GM15510 (cell line): ENCODE data around the gene MGAT4C.

ENCODE experiments used
- POLR2A ChIP-seq: IDR thresholded peaks from 3 replicates; pipeline ENCODE4 v1.6.1; 2011; ENCODE audit warnings: borderline replicate concordance; ENCODE audit not compliant: insufficient read length; ENCODE audit errors: extremely low read depth

Gene MGAT4C

DNA sequence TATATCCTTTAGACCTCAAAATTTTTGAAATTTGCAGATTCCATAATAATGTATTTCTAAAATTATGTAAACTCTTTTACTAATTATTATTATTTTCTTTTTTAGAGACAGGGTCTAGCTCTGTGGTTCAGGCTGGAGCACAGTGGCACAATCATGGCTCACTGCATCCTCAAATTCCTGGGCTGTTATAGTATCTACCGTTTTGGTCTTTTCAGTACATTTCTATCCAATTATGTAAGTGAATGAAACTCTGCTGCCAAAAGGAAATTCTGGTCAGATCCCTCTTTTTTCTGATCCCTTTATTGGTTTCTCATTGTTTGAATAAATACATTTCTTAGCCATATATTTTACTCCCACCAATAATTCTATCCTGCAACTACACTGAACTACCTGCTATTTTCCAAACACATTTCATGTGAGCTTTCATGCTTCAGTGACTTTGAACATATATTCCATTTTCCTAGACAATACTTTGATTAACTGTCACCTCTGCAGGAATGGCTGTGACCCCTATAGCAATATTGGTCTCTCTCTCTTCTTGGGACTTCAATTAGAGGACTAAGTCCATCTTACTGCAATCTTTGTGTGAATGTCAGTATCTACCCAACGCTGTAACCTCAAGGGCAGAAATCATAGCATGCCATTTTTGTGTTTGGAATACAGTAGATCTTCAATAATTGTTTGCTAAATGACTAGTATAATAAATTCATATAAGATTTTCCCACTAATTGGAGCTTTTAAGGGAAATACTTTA is 198.9 kb downstream of the MGAT4C start:
- no peak for TF ChIP-seq POLR2A

DNA sequence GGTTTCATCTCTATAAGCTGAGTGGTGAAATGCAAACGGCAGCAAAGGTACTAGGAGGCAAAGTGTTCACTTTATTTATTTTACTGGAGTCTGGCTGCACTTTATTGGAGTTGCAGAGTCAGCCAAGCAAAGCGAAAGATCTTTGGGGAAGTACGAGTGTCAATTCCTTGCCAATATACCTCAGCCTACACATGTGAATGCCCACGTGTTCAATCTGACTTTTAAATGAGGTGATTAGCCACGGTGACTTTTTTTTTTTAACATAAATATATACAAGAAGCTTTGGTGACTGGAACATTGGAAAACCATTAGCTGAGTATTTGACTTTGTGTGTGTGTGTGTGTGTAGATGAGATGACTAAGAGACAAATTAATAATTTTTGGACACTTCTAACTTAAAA is 203.3 kb downstream of the MGAT4C start:
- TF ChIP-seq POLR2A: no peak

DNA sequence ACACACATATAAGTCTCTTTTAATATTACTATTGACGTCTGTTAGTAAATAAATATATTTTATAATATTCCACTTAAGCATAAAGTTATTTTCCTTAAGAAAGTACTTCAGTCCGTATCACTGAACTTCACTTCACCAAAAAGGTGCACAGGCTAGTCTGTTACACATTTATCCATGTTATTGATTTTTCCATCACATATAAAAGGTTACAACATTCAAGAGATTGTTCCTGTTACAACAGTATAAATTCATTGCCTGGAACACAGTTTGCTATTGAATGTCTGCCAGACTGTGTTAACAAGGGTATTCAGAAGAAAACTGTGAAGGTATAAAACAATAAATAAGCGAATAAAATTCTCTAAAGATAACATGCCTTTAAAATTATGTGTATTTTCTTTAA is 206.2 kb downstream of the MGAT4C start:
- no peak for TF ChIP-seq POLR2A

DNA sequence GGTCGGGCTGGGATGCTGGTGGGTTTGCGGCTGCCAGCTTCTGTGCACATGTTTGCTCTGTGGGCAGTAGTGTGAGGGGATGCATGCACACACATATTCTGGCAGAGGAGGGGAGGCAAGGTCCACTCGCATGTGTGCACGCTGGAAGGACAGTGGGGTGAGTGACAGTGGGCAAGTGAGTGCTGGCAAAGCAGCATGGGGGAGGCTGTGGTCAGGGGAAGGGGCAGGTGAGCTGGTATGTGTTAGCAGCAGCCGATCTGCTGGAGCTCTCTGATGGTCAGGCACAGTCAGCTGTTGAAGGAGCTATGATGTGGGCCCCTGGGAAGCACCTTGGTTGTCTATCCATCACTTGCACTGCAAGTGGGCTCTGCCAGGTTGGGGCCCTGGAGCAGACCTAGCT is 211.8 kb downstream of the MGAT4C start:
- TF ChIP-seq POLR2A: no peak

DNA sequence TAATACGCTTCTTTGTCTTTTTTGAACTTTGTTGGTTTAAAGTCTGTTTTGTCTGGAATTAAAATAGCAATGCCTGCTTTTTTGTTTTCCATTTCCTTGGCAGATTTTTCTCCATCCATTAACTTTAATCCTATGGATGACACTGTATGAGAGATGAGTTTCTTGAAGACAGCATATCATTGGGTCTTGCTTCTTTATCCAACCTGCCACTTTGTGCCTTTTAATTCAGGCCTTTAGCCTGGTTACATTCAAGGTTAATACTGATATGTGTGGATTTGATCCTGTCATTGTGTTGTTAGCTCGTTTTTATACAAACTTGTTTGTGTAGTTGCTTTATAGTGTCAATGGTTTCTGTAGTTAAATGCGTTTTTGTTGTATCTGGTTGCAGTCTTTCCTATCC is 214.1 kb downstream of the MGAT4C start:
- TF ChIP-seq POLR2A: no peak

DNA sequence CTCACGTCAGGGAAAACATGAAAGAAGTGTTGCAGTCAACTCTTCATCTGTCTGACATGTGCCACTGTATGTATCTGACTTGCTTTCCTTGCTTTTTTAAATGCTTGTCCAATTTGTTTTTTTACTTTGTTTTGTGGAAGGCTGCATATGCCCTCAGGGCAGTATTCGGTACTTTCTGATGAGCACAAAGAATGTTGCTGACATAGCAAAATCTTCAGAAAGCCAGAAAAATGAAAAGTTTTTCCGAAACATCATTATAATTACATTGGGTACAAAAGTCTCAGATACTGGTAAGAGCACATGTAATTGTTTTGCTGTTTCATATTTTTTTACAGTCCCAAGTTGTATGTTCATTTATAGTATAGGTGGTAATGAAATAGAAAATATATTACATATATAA is 237.8 kb downstream of the MGAT4C start:
- no peak for TF ChIP-seq POLR2A

DNA sequence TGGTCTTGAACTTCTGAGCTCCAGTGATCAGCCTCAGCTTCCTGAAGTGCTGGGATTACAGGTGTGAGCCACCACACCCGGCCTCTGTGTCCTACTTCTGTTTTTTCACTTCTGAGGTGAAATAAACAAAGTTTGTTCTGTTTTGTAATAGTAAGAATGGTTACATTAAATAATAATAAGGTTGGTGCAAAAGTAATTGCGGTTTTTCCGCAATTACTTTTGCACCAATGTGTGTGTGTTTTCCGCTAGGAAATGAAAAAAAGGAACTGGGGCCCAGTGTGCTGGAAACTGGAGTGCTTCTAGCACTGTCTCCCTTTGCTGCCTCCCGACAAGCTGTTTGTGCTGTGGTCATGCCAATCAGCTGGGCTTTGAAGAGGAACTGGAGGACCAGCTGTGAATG is 241.2 kb downstream of the MGAT4C start:
- no peak for TF ChIP-seq POLR2A

DNA sequence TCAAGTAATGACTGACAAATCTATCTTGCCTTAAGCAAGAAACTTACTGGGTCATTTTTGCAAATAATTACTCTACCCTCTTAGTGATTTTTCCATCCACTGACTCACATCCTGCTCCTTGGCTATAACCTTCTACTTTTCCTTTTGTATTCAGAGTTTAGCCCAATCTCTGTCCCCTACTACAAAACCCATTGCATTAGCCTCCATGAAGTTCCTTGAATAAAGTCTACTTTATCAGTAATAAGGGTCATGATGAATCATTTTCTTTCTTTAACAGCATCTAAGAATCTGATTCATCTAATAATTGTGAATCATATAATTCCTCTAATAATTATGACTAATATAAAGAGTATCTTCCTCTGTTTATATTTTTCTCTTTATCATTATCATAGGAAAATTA is 249.5 kb downstream of the MGAT4C start:
- TF ChIP-seq POLR2A: no peak

DNA sequence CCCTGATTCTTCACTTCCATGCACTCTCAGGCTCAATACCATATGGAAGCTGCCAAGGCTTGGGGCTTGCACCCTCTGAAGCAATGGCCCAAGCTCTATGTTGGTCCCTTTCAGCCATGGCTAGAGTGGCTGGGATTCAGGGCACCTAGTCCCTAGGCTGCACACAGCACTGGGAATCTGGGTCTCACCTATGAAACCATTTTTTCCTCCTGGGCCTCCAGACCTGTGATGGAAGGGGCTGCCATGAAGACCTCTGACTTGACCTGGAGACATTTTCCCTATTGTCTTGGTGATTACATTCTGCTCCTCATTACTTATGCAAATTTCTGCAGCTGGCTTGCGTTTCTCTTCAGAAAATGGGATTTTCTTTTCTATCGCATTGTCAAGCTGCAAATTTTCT is 258.1 kb downstream of the MGAT4C start:
- no peak for TF ChIP-seq POLR2A

DNA sequence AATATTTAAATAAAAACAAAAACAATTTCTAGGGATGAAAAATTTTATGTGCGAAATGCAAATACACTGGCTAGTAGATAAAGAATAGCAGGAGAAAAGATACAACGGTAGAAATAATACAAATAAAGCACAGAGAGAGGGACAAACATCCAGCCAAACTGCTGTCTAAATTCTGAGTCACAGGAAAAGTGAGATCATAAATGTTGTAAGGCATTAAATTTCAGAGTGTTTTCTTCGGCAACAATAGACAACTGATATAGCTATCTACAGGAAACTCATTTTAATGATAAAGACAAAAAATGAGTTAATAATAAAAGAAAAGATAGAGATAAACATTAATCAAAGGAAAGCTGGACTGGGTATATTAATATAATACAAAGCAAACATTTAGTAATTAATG is 259.9 kb downstream of the MGAT4C start:
- no peak for TF ChIP-seq POLR2A

DNA sequence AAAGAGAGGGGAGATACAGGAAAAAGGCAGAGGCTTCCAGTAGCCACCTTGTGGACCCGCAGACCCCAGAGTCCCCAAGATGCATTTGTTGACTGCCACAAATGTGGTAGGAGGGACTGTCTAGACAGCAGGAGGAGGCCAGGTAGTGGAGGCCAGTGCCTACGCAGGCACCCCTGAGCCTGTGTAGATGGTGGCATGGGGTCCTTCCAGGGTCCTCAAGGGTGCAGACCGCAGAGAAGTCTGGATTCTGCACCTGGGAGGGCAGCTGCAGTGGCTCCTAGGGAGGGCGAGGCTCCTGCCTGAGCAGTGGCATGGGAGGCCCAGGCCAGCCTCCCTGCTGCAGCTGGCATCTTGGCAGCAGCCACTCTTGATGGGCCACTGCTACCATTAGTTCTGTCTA is 262.4 kb downstream of the MGAT4C start:
- no peak for TF ChIP-seq POLR2A

DNA sequence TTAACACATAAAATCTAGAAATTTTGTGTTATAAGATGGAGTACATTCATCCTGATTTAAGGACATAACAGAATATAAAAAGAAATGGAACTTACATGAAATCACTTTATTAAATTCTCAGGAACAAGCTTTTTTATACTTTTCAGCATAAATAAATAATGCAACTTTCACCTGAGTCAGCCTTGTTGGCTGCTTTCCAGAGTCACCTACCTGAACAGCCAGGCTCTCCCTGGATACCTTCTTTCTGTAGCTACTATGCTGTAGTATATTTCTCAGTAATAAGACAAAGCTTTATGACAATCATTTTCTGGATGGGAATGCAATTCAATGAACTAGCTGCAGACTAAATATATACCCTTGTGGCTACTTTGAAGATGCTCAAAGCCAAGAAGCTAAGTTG is 270.2 kb downstream of the MGAT4C start:
- no peak for TF ChIP-seq POLR2A

DNA sequence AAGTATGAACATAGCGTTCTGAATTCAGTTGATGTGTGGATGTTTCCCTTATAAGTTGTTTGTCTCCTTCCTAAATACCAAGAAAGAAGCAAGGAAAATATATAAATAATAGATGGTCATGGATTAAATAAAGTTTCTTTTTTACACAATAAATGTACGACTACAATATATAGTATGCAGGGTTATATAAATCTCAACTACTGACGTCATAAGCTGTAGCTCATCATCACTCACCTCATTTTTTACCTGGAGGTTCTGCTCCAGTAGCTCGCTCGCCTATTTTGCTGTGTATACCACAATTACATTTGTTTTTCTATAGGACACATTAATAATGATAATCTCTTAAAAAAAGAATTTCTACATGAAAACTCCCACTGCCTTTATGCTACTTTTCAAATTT is 272.6 kb downstream of the MGAT4C start:
- TF ChIP-seq POLR2A: no peak

DNA sequence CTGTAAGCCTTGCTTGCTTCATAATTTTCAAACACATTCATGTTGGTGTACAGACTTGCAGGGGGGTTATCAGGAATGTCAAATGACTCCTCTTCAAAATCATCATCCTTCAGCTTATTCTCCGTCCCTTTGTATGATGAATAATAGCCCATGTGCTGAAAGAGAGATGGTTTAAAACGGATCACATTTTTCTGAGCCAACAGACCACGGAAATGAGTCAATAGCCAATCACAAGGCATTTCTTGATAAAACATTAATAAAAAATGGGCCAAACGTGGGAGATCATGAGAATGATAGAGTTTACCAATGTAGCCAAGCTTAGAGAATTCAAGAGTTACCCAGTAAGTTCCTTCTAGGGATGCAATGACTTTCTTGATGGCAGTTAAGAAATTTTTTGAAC is 276.6 kb downstream of the MGAT4C start:
- TF ChIP-seq POLR2A: no peak

DNA sequence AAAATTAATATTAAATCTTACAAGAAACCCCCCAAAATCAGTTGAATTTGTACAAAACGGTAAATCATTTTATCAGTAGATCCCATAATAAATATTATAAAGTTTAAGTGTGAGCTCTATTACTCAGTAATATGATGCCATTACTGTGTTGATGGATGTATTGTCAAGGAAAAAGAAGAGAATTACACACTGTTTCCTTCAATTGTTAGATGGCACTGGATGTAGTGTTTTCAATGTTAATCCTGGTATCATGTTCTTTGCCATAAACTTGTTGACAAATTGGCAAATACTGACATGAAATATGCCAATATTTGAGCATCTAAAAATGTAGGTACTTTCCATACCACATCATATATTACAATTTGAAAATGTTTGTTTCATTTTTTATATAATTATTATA is 280.5 kb downstream of the MGAT4C start:
- no peak for TF ChIP-seq POLR2A

DNA sequence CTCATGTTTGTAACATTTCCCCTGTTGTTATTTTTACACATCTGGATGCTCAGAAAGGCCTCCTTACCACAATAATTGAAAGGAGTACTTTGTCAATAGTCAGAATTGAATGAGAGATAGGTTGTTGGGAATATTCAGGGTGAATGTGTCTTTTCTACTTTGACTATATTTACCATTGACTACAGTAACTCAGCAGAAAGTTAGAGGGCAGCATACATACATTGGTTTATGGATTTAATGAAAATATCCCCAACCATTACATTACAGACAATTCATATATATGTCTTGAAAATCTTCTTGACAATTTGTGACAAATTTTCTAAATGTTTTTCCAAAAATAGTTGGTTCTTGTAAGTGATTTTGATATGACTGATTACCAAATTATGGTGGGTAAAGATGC is 284.4 kb downstream of the MGAT4C start:
- TF ChIP-seq POLR2A: no peak

DNA sequence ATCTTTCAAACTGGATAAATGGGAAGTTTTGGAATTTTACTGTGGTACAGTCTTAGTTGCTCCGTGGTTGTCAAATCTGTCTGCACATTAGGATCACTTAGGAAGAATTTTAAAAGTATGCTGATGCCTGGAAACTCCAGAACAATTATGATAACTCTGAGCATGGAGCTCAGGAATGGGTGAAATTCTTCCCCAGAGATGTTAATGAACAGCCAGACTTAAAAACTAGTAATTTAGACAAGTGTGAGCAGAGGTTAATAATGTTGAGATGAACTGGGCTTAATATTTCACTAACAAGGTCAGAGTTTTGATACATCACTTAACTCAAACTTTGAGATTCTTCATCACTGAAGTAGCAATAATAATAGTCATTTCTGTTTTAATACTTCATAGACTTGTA is 287.6 kb downstream of the MGAT4C start:
- no peak for TF ChIP-seq POLR2A

DNA sequence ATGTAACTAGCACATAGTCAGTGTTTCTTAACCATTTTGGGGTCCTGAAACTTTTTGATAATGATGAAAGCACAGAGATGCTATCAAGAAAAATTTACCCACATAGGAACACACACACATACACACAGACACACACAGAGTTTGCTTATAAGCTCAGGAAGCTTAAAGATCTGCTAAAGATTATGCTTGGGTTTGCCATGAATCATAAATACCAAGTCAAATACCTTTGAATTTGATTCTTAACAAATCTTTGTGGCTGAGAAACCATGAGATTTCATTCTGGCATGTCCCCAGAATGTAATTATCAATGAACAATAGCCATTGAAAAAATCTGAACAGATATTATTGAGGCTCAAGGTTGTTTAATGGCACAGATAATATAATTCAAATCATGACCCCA is 292.9 kb downstream of the MGAT4C start:
- TF ChIP-seq POLR2A: no peak

DNA sequence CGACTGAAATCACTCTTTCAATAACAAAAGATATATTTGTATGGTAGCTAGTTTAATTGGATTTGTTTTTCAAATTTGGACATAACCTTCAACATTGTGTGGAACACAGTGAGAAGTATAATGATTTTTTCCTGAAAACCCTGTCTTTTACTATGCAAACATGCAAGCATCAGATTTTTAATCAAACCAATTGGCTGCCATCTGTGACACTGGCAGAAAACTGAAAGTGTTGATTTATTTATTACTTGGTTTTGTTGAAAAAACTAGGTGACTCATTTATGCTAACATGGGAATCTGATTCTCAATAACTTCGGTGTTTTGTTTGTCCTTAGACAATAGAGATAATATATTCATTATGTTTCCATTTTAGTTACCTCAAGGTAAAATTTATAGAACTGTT is 300.1 kb downstream of the MGAT4C start:
- no peak for TF ChIP-seq POLR2A
